MV-4-11 (cell line): ENCODE results near the gene PGD.
A peak's percentile ranks its signal among the peaks of the same experiment; 100 is the strongest.
"Not testable (repeated sequence)": the region's sequence is repeated elsewhere in the genome, so short reads cannot be mapped to it uniquely, and the experiment has no call there.

Experiments
- DNase-seq: peaks from one replicate; lab custom pipeline; 2025; lab: John Stamatoyannopoulos, UW

The PGD gene

GRCh38 chr1:10399444-10399941, 629 bp downstream of the PGD start:
- peak; percentile 21 for DNase-seq

- no peak for DNase-seq
Observed at GRCh38 chr1:10400013-10400412, 1.1 kb downstream of the PGD start.

- no peak for DNase-seq
Observed at GRCh38 chr1:10401281-10401680, 2.4 kb downstream of the PGD start.

- no peak for DNase-seq
Observed at GRCh38 chr1:10402729-10403274, 3.9 kb downstream of the PGD start.

- DNase-seq: no peak
Observed at GRCh38 chr1:10407201-10407600, 8.3 kb downstream of the PGD start.

GRCh38 chr1:10415211-10415930, 16.5 kb downstream of the PGD start:
- peak; percentile 89 for DNase-seq

- not testable (repeated sequence) for DNase-seq
Observed at GRCh38 chr1:10415967-10416366, 17.1 kb downstream of the PGD start.

GRCh38 chr1:10418741-10419140, 19.9 kb downstream of the PGD start:
- DNase-seq: not testable (repeated sequence)

GRCh38 chr1:10419351-10419750, 20.5 kb downstream of the PGD start:
- DNase-seq: no peak

- DNase-seq: no peak
Observed at GRCh38 chr1:10421637-10422036, 22.8 kb downstream of the PGD start.

- no peak for DNase-seq
Observed at GRCh38 chr1:10424034-10424433, 25.2 kb downstream of the PGD start.

- no peak for DNase-seq
Observed at GRCh38 chr1:10424651-10425050, 25.8 kb downstream of the PGD start.

- peak; percentile 21 for DNase-seq
Observed at GRCh38 chr1:10425826-10426534, 27.1 kb downstream of the PGD start.

- not testable (repeated sequence) for DNase-seq
Observed at GRCh38 chr1:10426535-10426848, 27.6 kb downstream of the PGD start.

- DNase-seq: no peak
Observed at GRCh38 chr1:10428984-10429383, 30.1 kb downstream of the PGD start.

GRCh38 chr1:10429868-10430215, 31.0 kb downstream of the PGD start:
- DNase-seq: peak; percentile 48

GRCh38 chr1:10430216-10431069, 31.6 kb downstream of the PGD start, which contains the start of gene CENPS:
TSS of gene CENPS (plus strand) at chr1:10430433. CDS start at chr1:10430518, 85 bp downstream.
- DNase-seq: peak; percentile 84

GRCh38 chr1:10431070-10431730, 32.3 kb downstream of the PGD start:
- peak; percentile 22 for DNase-seq

GRCh38 chr1:10432910-10433700, 34.2 kb downstream of the PGD start:
- peak; percentile 15 for DNase-seq

GRCh38 chr1:10433790-10434189, 34.9 kb downstream of the PGD start:
- no peak for DNase-seq

- DNase-seq: no peak
Observed at GRCh38 chr1:10434590-10434989, 35.7 kb downstream of the PGD start.
